Right lobe of liver (tissue), 4 donors: ENCODE data around the gene NEDD9.

Experiments used
- POLR2A ChIP-seq: fragments of 450-650 bp; IDR thresholded peaks from one replicate; pipeline ENCODE4 v1.6.1; 2017; ENCODE audit warnings: antibody characterized with exemption, mild to moderate bottlenecking
- TF ChIP-seq, protein P1 (sequence below), 4 donors: fragments of 200-600 bp in 3 of 4; fragments of 450-650 bp in 1 of 4; IDR thresholded peaks; one replicate each; pipeline versions ENCODE4 v1.5.1 to v1.8.0; 2016 to 2022; ENCODE audit warnings: antibody characterized with exemption in 4 of 4, mild to moderate bottlenecking in 2 of 4
- donor health status: DM: no; HTN: no; CAD: no.
- donor health status: DM: no; HTN: no; CAD: no.
- donor health status: DM: no; HTN: yes; CAD: no.

- TF ChIP-seq, protein P1, sequence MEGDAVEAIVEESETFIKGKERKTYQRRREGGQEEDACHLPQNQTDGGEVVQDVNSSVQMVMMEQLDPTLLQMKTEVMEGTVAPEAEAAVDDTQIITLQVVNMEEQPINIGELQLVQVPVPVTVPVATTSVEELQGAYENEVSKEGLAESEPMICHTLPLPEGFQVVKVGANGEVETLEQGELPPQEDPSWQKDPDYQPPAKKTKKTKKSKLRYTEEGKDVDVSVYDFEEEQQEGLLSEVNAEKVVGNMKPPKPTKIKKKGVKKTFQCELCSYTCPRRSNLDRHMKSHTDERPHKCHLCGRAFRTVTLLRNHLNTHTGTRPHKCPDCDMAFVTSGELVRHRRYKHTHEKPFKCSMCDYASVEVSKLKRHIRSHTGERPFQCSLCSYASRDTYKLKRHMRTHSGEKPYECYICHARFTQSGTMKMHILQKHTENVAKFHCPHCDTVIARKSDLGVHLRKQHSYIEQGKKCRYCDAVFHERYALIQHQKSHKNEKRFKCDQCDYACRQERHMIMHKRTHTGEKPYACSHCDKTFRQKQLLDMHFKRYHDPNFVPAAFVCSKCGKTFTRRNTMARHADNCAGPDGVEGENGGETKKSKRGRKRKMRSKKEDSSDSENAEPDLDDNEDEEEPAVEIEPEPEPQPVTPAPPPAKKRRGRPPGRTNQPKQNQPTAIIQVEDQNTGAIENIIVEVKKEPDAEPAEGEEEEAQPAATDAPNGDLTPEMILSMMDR (IDR thresholded peaks at IDR 0.05): no peak
- no peak for TF ChIP-seq POLR2A
These were observed 86.2 kb downstream of the NEDD9 start for GRCh38 chr6:11146117-11146826.
